HepG2 (cell line): Measurements from ENCODE around the gene TTC17. TPM values are rescaled to one million over a fixed set of nuclear protein-coding genes. Genes with fewer than 3 reads are reported as not detected.

ENCODE experiments used
- ATAC-seq: fragments of 200-7000 bp; cut with Tn5 transposase; 3 replicates; pipeline ENCODE4 v1.9.1; 2020; ENCODE audit warnings: mild to moderate bottlenecking, moderate library complexity
- BruUV-seq: library from RNA; stranded (reverse); fragments of 400-500 nt; replicated peaks from 2 replicates; lab custom pipeline; 2021; lab: Mats Ljungman, UMichigan
- CTCF ChIA-PET: fragments of 300-600 bp; formaldehyde crosslinking; extraction: SDS; loops from one replicate; lab custom pipeline; 2021; ENCODE audit warnings: low total read pairs, inconsistent platforms, low intra/inter-chr PET ratio; lab: Yijun Ruan, JAX
- POLR2A ChIA-PET: fragments of 350-600 bp; sonication (Branson Sonifier 250); formaldehyde crosslinking; loops from one replicate; lab custom pipeline; 2020; ENCODE audit warnings: antibody characterized with exemption, inconsistent platforms; lab: Yijun Ruan, JAX
- DNase-seq: peaks from one replicate; pipeline ENCODE4 v3.0.0-alpha.2; 2015; ENCODE audit warnings: low spot score
- FAIRE-seq: peaks from 3 replicates; lab custom pipeline; 2011; peaks lifted over from hg19 to GRCh38; lab: Jason Lieb, UNC
- H2AFZ ChIP-seq: one replicate; pipeline ENCODE4 v1.6.1; 2011; ENCODE audit warnings: low read length, inconsistent platforms
- H3K27ac ChIP-seq: fragments of 300-600 bp; 3 replicates; pipeline ENCODE4 v1.8.0; 2011; ENCODE audit warnings: mixed run types, mild to moderate bottlenecking, mixed read lengths, low read length, inconsistent platforms; ENCODE audit not compliant: insufficient read depth; ENCODE audit errors: extremely low read length
- H3K27me3 ChIP-seq, 2 experiments: fragments of 200-600 bp in 1 of 2; 2 replicates in 1 of 2; 3 replicates in 1 of 2; pipeline versions ENCODE4 v1.6.0 to v1.8.0; 2011; ENCODE audit warnings: low read length in 2 of 2, mild to moderate bottlenecking in 2 of 2, moderate library complexity in 2 of 2, inconsistent platforms in 1 of 2; ENCODE audit not compliant: insufficient read depth in 2 of 2, control insufficient read depth in 1 of 2
- H3K36me3 ChIP-seq, 2 experiments: fragments of 200-600 bp in 1 of 2; replicated peaks in 1 of 2; 2 replicates in 1 of 2; 3 replicates in 1 of 2; pipeline versions ENCODE4 v1.5.1 to v1.8.0; 2011; ENCODE audit warnings: low read length in 2 of 2, inconsistent platforms in 1 of 2; ENCODE audit not compliant: insufficient read depth in 2 of 2, control insufficient read depth in 1 of 2
- H3K4me1 ChIP-seq: 2 replicates; pipeline ENCODE4 v1.5.1; 2012; ENCODE audit warnings: low read length, inconsistent platforms; ENCODE audit not compliant: insufficient read depth
- H3K4me2 ChIP-seq: 2 replicates; pipeline ENCODE4 v1.6.0; 2011; ENCODE audit warnings: low read depth, low read length, inconsistent platforms
- H3K4me3 ChIP-seq, 3 experiments: fragments of 200-600 bp in 1 of 3; sonication (generic), shearing (Covaris generic) in 1 of 3; replicated peaks in 1 of 3; 2 replicates each; pipeline ENCODE4 v1.5.1; 2011 to 2016; ENCODE audit warnings: low read length in 3 of 3, inconsistent platforms in 2 of 3, low read depth in 2 of 3, mild to moderate bottlenecking in 2 of 3, control low read depth in 1 of 3, mixed read lengths in 1 of 3; ENCODE audit not compliant: insufficient read depth in 1 of 3
- H3K79me2 ChIP-seq: one replicate; pipeline ENCODE4 v1.6.1; 2011; ENCODE audit warnings: low read length, inconsistent platforms; ENCODE audit not compliant: insufficient read depth
- H3K9ac ChIP-seq: 2 replicates; pipeline ENCODE4 v1.6.0; 2011; ENCODE audit warnings: mild to moderate bottlenecking, low read depth, low read length, inconsistent platforms; ENCODE audit not compliant: insufficient read depth
- H3K9me3 ChIP-seq: 2 replicates; pipeline ENCODE4 v1.5.1; 2012; ENCODE audit warnings: mild to moderate bottlenecking, low read length
- H4K20me1 ChIP-seq: 2 replicates; pipeline ENCODE4 v1.6.0; 2011; ENCODE audit warnings: inconsistent platforms, mild to moderate bottlenecking, low read length, moderate library complexity; ENCODE audit not compliant: insufficient read depth
- ARHGAP35 ChIP-seq: sonication (generic); formaldehyde crosslinking; IDR thresholded peaks from 2 replicates; pipeline ENCODE4 v1.9.0; 2022; ENCODE audit warnings: mild to moderate bottlenecking, inconsistent platforms, moderate library complexity, missing genetic modification reagents, borderline replicate concordance
- CENPX ChIP-seq: sonication (generic); formaldehyde crosslinking; IDR thresholded peaks from 2 replicates; pipeline ENCODE4 v1.9.0; 2021; ENCODE audit warnings: mild to moderate bottlenecking, missing genetic modification reagents, moderate library complexity
- MYC ChIP-seq: sonication (generic); formaldehyde crosslinking; IDR thresholded peaks from 2 replicates; pipeline ENCODE4 v1.9.0; 2021; ENCODE audit warnings: missing genetic modification reagents, borderline replicate concordance
- NFYC ChIP-seq: IDR thresholded peaks from 2 replicates; pipeline ENCODE4 v1.6.1; 2016; ENCODE audit warnings: missing genetic modification reagents, missing compliant biosample characterization
- NR2F6 ChIP-seq, 2 experiments: IDR thresholded peaks; 2 replicates each; pipeline ENCODE4 v1.6.1; 2016; ENCODE audit warnings: antibody characterized with exemption in 1 of 2, mild to moderate bottlenecking in 1 of 2
- SAP130 ChIP-seq: IDR thresholded peaks from 2 replicates; pipeline ENCODE4 v1.6.1; 2016; ENCODE audit warnings: low read depth
- SNAPC2 ChIP-seq: sonication (generic); formaldehyde crosslinking; IDR thresholded peaks from 2 replicates; pipeline ENCODE4 v1.8.1; 2022; ENCODE audit warnings: mild to moderate bottlenecking, missing genetic modification reagents
- SRSF9 ChIP-seq: fragments of 200-400 bp; formaldehyde crosslinking; IDR thresholded peaks from 2 replicates; pipeline ENCODE4 v1.6.1; 2018; ENCODE audit warnings: borderline replicate concordance, mild to moderate bottlenecking, low read depth, low read length; ENCODE audit not compliant: insufficient read depth, poor library complexity, severe bottlenecking
- ZBTB7B ChIP-seq: sonication (generic); formaldehyde crosslinking; IDR thresholded peaks from 2 replicates; pipeline ENCODE4 v1.4.0; 2020; ENCODE audit warnings: missing genetic modification reagents
- ZNF33B ChIP-seq: sonication (generic); formaldehyde crosslinking; IDR thresholded peaks from 2 replicates; pipeline ENCODE4 v1.5.1; 2020; ENCODE audit warnings: mild to moderate bottlenecking, missing genetic modification reagents
- ZNF34 ChIP-seq: sonication (generic); formaldehyde crosslinking; IDR thresholded peaks from 2 replicates; pipeline ENCODE4 v1.4.0; 2020; ENCODE audit warnings: mild to moderate bottlenecking, missing genetic modification reagents, borderline replicate concordance
- ZNF570 ChIP-seq: sonication (generic); formaldehyde crosslinking; IDR thresholded peaks from 2 replicates; pipeline ENCODE4 v1.4.0; 2020; ENCODE audit warnings: mild to moderate bottlenecking, missing genetic modification reagents, borderline replicate concordance
- ZNF619 ChIP-seq: sonication (generic); formaldehyde crosslinking; IDR thresholded peaks from 2 replicates; pipeline ENCODE4 v1.4.0; 2020; ENCODE audit warnings: mild to moderate bottlenecking, missing genetic modification reagents
- ZNF674 ChIP-seq: sonication (generic); formaldehyde crosslinking; IDR thresholded peaks from 2 replicates; pipeline ENCODE4 v1.5.0; 2020; ENCODE audit warnings: low read depth, mild to moderate bottlenecking, missing genetic modification reagents
- WGBS: methylation state at CpG from one replicate; pipeline ENCODE4 v1.1.6; 2017; ENCODE audit warnings: low lambda C conversion rate; 5-methylcytosine and 5-hydroxymethylcytosine counted together
- in situ Hi-C: cut with HindIII; loops from 2 replicates; pipeline ENCODE4 v1.10.0; 2017; ENCODE audit warnings: low pct_unique_long_range_greater_than_20kb; ENCODE audit not compliant: extremely low pct_ligation_motif_present
- intact Hi-C: fragments of 100-400 bp; cut with micrococcal nuclease; formaldehyde crosslinking; loops from one replicate; pipeline ENCODE4 v1.10.0; 2022; ENCODE audit not compliant: unreplicated experiment
- polyA plus RNA-seq, 8 experiments: library from polyadenylated mRNA; depleted of rRNA in 3 of 8; stranded (reverse) in 7 of 8; unstranded in 1 of 8; fragments of >200 nt; fragmentation: Illumina TruSeq in 4 of 8; extraction: Trizol in 4 of 8; gene quantifications; 2 replicates each; pipeline versions ENCODE4 v1.2.1 to v1.2.3, GENCODE V29; 2011 to 2016; ENCODE audit warnings: low read depth in 4 of 8, missing spikeins in 1 of 8, mixed read lengths in 1 of 8; ENCODE audit not compliant: insufficient read depth in 1 of 8
- total RNA-seq, 5 experiments: library from RNA; depleted of rRNA; stranded (reverse); fragments of >200 nt; fragmentation: Illumina TruSeq; extraction: Trizol; gene quantifications; 2 replicates each; pipeline ENCODE4 v1.2.3, GENCODE V29; 2016; ENCODE audit warnings: low read depth in 1 of 5
- TF ChIP-seq, protein P1 (sequence below): sonication (generic); formaldehyde crosslinking; IDR thresholded peaks from 2 replicates; pipeline ENCODE4 v1.4.0; 2020; ENCODE audit warnings: low read depth, missing genetic modification reagents
- TF ChIP-seq, protein P2 (sequence below): IDR thresholded peaks from 2 replicates; pipeline ENCODE4 v1.6.1; 2012; ENCODE audit warnings: low read length, improper control_type of control experiment

The TTC17 gene
- total and polyA plus RNA-seq, 2 of the 13 experiments (the other 11 are each of a cell fraction or from before 2014, with no cell fraction given), result 55.9 to 99.7 TPM

DNA sequence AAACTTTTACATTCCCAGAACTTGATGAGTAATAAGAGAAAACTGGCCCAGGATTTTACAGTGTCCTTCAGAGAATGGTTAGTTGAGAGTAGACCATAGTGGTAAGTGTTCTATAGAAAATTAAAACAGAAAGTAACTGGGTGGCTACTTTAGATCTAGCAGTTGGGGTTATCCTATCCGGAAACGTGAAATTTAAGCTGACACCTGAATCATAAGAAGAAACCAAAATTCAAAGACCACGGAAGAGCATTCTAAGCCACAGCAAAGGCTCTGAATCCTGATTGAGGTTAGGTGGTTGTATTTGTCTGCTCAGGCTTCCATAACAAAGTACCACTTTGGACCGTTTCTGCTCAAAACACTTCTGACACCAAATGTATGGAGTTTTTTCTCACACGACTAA, 34.0 kb downstream of the TTC17 start:
- no peak for TF ChIP-seq ZNF619 (CRISPR knock-in tag)
- TF ChIP-seq ZBTB7B (CRISPR knock-in tag), result no peak
- TF ChIP-seq ZNF34, result no peak
- TF ChIP-seq NFYC (CRISPR knock-in tag), result no peak
- TF ChIP-seq, protein P1, sequence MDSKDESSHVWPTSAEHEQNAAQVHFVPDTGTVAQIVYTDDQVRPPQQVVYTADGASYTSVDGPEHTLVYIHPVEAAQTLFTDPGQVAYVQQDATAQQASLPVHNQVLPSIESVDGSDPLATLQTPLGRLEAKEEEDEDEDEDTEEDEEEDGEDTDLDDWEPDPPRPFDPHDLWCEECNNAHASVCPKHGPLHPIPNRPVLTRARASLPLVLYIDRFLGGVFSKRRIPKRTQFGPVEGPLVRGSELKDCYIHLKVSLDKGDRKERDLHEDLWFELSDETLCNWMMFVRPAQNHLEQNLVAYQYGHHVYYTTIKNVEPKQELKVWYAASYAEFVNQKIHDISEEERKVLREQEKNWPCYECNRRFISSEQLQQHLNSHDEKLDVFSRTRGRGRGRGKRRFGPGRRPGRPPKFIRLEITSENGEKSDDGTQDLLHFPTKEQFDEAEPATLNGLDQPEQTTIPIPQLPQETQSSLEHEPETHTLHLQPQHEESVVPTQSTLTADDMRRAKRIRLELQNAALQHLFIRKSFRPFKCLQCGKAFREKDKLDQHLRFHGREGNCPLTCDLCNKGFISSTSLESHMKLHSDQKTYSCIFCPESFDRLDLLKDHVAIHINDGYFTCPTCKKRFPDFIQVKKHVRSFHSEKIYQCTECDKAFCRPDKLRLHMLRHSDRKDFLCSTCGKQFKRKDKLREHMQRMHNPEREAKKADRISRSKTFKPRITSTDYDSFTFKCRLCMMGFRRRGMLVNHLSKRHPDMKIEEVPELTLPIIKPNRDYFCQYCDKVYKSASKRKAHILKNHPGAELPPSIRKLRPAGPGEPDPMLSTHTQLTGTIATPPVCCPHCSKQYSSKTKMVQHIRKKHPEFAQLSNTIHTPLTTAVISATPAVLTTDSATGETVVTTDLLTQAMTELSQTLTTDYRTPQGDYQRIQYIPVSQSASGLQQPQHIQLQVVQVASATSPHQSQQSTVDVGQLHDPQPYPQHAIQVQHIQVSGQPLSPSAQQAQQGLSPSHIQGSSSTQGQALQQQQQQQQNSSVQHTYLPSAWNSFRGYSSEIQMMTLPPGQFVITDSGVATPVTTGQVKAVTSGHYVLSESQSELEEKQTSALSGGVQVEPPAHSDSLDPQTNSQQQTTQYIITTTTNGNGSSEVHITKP (CRISPR knock-in tag), result no peak
- TF ChIP-seq CENPX (CRISPR knock-in tag), result no peak
- TF ChIP-seq, protein P2, sequence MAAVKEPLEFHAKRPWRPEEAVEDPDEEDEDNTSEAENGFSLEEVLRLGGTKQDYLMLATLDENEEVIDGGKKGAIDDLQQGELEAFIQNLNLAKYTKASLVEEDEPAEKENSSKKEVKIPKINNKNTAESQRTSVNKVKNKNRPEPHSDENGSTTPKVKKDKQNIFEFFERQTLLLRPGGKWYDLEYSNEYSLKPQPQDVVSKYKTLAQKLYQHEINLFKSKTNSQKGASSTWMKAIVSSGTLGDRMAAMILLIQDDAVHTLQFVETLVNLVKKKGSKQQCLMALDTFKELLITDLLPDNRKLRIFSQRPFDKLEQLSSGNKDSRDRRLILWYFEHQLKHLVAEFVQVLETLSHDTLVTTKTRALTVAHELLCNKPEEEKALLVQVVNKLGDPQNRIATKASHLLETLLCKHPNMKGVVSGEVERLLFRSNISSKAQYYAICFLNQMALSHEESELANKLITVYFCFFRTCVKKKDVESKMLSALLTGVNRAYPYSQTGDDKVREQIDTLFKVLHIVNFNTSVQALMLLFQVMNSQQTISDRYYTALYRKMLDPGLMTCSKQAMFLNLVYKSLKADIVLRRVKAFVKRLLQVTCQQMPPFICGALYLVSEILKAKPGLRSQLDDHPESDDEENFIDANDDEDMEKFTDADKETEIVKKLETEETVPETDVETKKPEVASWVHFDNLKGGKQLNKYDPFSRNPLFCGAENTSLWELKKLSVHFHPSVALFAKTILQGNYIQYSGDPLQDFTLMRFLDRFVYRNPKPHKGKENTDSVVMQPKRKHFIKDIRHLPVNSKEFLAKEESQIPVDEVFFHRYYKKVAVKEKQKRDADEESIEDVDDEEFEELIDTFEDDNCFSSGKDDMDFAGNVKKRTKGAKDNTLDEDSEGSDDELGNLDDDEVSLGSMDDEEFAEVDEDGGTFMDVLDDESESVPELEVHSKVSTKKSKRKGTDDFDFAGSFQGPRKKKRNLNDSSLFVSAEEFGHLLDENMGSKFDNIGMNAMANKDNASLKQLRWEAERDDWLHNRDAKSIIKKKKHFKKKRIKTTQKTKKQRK, result no peak
- TF ChIP-seq ZNF674 (CRISPR knock-in tag), result no peak
- no peak for TF ChIP-seq ZNF33B (CRISPR knock-in tag)
- no peak for TF ChIP-seq SRSF9
- TF ChIP-seq SNAPC2 (CRISPR knock-in tag), result no peak
- no peak for TF ChIP-seq NR2F6 (IDR thresholded peaks at IDR 0.05)
- no peak for TF ChIP-seq NR2F6 (CRISPR knock-in tag; IDR thresholded peaks at IDR 0.05)
- no peak for TF ChIP-seq ARHGAP35 (CRISPR knock-in tag)
- no peak for TF ChIP-seq SAP130 (CRISPR knock-in tag)
- TF ChIP-seq MYC, result no peak
- TF ChIP-seq ZNF570 (CRISPR knock-in tag), result no peak
- in situ Hi-C loops, result no loop called here
- Histone ChIP-seq H3K79me2 (no peaks in the 10 kb centered on the region), H3K27me3 (no peaks in the 10 kb centered on the region), H2AFZ (no peak overlapping the region), H3K27ac (no peak overlapping the region), H3K9ac (no peak overlapping the region), H3K36me3 (peaks cover 17 to 57% of the 10 kb centered on the region in 2 experiments; a peak in 4 of 5 replicates), H3K4me2 (no peak overlapping the region), H3K4me1 (no peaks in the 10 kb centered on the region), H3K4me3 (no peak overlapping the region), H4K20me1 (no peaks in the 10 kb centered on the region), H3K9me3 (no peaks in the 10 kb centered on the region)
- ChIA-PET POLR2A (no interaction called here), CTCF (no interaction called here)
- ATAC-seq (no peak), DNase-seq (no peak), FAIRE-seq (no peak)
- 96% methylated on average over 5 of the region's 5 CpGs for WGBS
- intact Hi-C loops, result no loop called here
- no TSS peak for BruUV-seq
